ENCODE data around the gene PRDM4.
A peak's percentile ranks its signal among the peaks of the same experiment; 100 is the strongest.
"Not testable (repeated sequence)": the region's sequence is repeated elsewhere in the genome, so short reads cannot be mapped to it uniquely, and the experiment has no call there.

PRDM4 gene

GRCh38 chr12:107767466-107767865 lies 6.5 kb upstream of the PRDM4 start:
- DNase-seq (ENCODE audit: low read depth): no peak

- no peak for DNase-seq (ENCODE audit: low read depth)
Measured at GRCh38 chr12:107765316-107765715, 4.4 kb upstream of the PRDM4 start.

GRCh38 chr12:107764626-107765025 lies 3.7 kb upstream of the PRDM4 start:
- no peak for DNase-seq (ENCODE audit: low read depth)

- no peak for DNase-seq (ENCODE audit: low read depth)
Measured at GRCh38 chr12:107762874-107763273, 1.9 kb upstream of the PRDM4 start.

GRCh38 chr12:107761502-107761904 lies 566 bp upstream of the PRDM4 start:
- no peak for DNase-seq (ENCODE audit: low read depth)

GRCh38 chr12:107760207-107760808 lies 629 bp downstream of the PRDM4 start:
- DNase-seq (ENCODE audit: low read depth): peak; percentile 4

GRCh38 chr12:107759410-107759809 lies 1.5 kb downstream of the PRDM4 start:
- no peak for DNase-seq (ENCODE audit: low read depth)

- DNase-seq (ENCODE audit: low read depth): no peak
Measured at GRCh38 chr12:107749083-107749482, 11.9 kb downstream of the PRDM4 start.

GRCh38 chr12:107748472-107748871 lies 12.5 kb downstream of the PRDM4 start:
- no peak for DNase-seq (ENCODE audit: low read depth)

GRCh38 chr12:107736914-107737313 lies 24.0 kb downstream of the PRDM4 start:
- no peak for DNase-seq (ENCODE audit: low read depth)

GRCh38 chr12:107735763-107736162 lies 25.2 kb downstream of the PRDM4 start:
- no peak for DNase-seq (ENCODE audit: low read depth)

- no peak for DNase-seq (ENCODE audit: low read depth)
Measured at GRCh38 chr12:107734139-107734538, 26.8 kb downstream of the PRDM4 start.

- DNase-seq (ENCODE audit: low read depth): no peak
Measured at GRCh38 chr12:107732365-107732764, 28.6 kb downstream of the PRDM4 start.

GRCh38 chr12:107731366-107731765 lies 29.6 kb downstream of the PRDM4 start:
- DNase-seq (ENCODE audit: low read depth): no peak

GRCh38 chr12:107730618-107731341 lies 30.2 kb downstream of the PRDM4 start:
- DNase-seq (ENCODE audit: low read depth): no peak

- not testable (repeated sequence) for DNase-seq (ENCODE audit: low read depth)
Measured at GRCh38 chr12:107727742-107728141, 33.2 kb downstream of the PRDM4 start.

- not testable (repeated sequence) for DNase-seq (ENCODE audit: low read depth)
Measured at GRCh38 chr12:107727327-107727726, 33.6 kb downstream of the PRDM4 start.

- no peak for DNase-seq (ENCODE audit: low read depth)
Measured at GRCh38 chr12:107718606-107719005, 42.3 kb downstream of the PRDM4 start.

- no peak for DNase-seq (ENCODE audit: low read depth)
Measured at GRCh38 chr12:107715780-107716179, 45.2 kb downstream of the PRDM4 start.

GRCh38 chr12:107705522-107705921 lies 55.4 kb downstream of the PRDM4 start:
- not testable (repeated sequence) for DNase-seq (ENCODE audit: low read depth)

GRCh38 chr12:107704041-107704440 lies 56.9 kb downstream of the PRDM4 start:
- DNase-seq (ENCODE audit: low read depth): no peak

- no peak for DNase-seq (ENCODE audit: low read depth)
Measured at GRCh38 chr12:107702106-107702505, 58.8 kb downstream of the PRDM4 start.

GRCh38 chr12:107695772-107696171 lies 65.2 kb downstream of the PRDM4 start:
- DNase-seq (ENCODE audit: low read depth): not testable (repeated sequence)
